Activated naive CD4-positive, alpha-beta T cell treated with anti-CD3 and anti-CD28 coated beads, Interleukin-2, amount 50 U/mL, for 24 hours (primary cell): Measurements from ENCODE around the gene LRMDA.

Experiments
- H3K27ac Mint-ChIP-seq: one replicate; pipeline ENCODE4 v1.8.0; 2021; ENCODE audit warnings: mild to moderate bottlenecking, mixed read lengths
- H3K27me3 Mint-ChIP-seq: one replicate; pipeline ENCODE4 v1.8.0; 2021; ENCODE audit warnings: mixed read lengths
- H3K36me3 Mint-ChIP-seq: one replicate; pipeline ENCODE4 v1.8.0; 2021; ENCODE audit warnings: mixed read lengths
- H3K4me1 Mint-ChIP-seq: one replicate; pipeline ENCODE4 v1.8.0; 2021; ENCODE audit warnings: mixed read lengths
- H3K4me3 Mint-ChIP-seq: one replicate; pipeline ENCODE4 v1.8.0; 2021; ENCODE audit warnings: mild to moderate bottlenecking, mixed read lengths
- H3K9me3 Mint-ChIP-seq: one replicate; pipeline ENCODE4 v1.8.0; 2021; ENCODE audit warnings: mixed read lengths

LRMDA gene

GRCh38 chr10:76416642-76417041, 985.2 kb downstream of the LRMDA start:
- Mint-ChIP-seq H3K27me3 (no peaks in the 10 kb centered on the region), H3K4me3 (no peak overlapping the region), H3K4me1 (no peaks in the 10 kb centered on the region), H3K27ac (no peak overlapping the region), H3K9me3 (peaks cover 5% of the 10 kb centered on the region), H3K36me3 (no peaks in the 10 kb centered on the region)

GRCh38 chr10:76420725-76421124, 989.3 kb downstream of the LRMDA start:
- H3K27me3 Mint-ChIP-seq, result no peaks in the 10 kb centered on the region
- no peak overlapping the region for H3K27ac Mint-ChIP-seq
- no peaks in the 10 kb centered on the region for H3K36me3 Mint-ChIP-seq
- H3K9me3 Mint-ChIP-seq, result peaks cover 5% of the 10 kb centered on the region
- no peaks in the 10 kb centered on the region for H3K4me1 Mint-ChIP-seq
- H3K4me3 Mint-ChIP-seq, result no peak overlapping the region

- H3K27ac Mint-ChIP-seq, result no peak overlapping the region
- no peaks in the 10 kb centered on the region for H3K36me3 Mint-ChIP-seq
- H3K9me3 Mint-ChIP-seq, result peaks cover 5% of the 10 kb centered on the region
- H3K4me3 Mint-ChIP-seq, result no peak overlapping the region
- no peaks in the 10 kb centered on the region for H3K27me3 Mint-ChIP-seq
- no peaks in the 10 kb centered on the region for H3K4me1 Mint-ChIP-seq
These were observed 991.3 kb downstream of the LRMDA start for GRCh38 chr10:76422769-76423168.

- Mint-ChIP-seq H3K4me1 (no peaks in the 10 kb centered on the region), H3K27ac (no peak overlapping the region), H3K9me3 (no peaks in the 10 kb centered on the region), H3K36me3 (no peaks in the 10 kb centered on the region), H3K4me3 (no peak overlapping the region), H3K27me3 (no peaks in the 10 kb centered on the region)
These were observed 997.3 kb downstream of the LRMDA start for GRCh38 chr10:76428551-76429367.

GRCh38 chr10:76429368-76430060, 998.1 kb downstream of the LRMDA start:
- Mint-ChIP-seq H3K27me3 (no peaks in the 10 kb centered on the region), H3K9me3 (no peaks in the 10 kb centered on the region), H3K27ac (no peak overlapping the region), H3K4me1 (no peaks in the 10 kb centered on the region), H3K36me3 (no peaks in the 10 kb centered on the region), H3K4me3 (no peak overlapping the region)

GRCh38 chr10:76430061-76430645, 998.7 kb downstream of the LRMDA start:
- Mint-ChIP-seq H3K36me3 (no peaks in the 10 kb centered on the region), H3K4me1 (no peaks in the 10 kb centered on the region), H3K4me3 (no peak overlapping the region), H3K27ac (no peak overlapping the region), H3K27me3 (no peaks in the 10 kb centered on the region), H3K9me3 (no peaks in the 10 kb centered on the region)

- H3K9me3 Mint-ChIP-seq, result no peaks in the 10 kb centered on the region
- H3K36me3 Mint-ChIP-seq, result no peaks in the 10 kb centered on the region
- no peak overlapping the region for H3K4me3 Mint-ChIP-seq
These were observed 1000.9 kb downstream of the LRMDA start for GRCh38 chr10:76432016-76433012.

GRCh38 chr10:76433161-76434005, 1002.0 kb downstream of the LRMDA start:
- no peak overlapping the region for H3K27ac Mint-ChIP-seq
- H3K27me3 Mint-ChIP-seq, result no peaks in the 10 kb centered on the region
- no peak overlapping the region for H3K4me3 Mint-ChIP-seq
- no peaks in the 10 kb centered on the region for H3K4me1 Mint-ChIP-seq
- H3K36me3 Mint-ChIP-seq, result no peaks in the 10 kb centered on the region
- H3K9me3 Mint-ChIP-seq, result no peaks in the 10 kb centered on the region

More at GRCh38 chr10:76432016-76433012, 1000.9 kb downstream of the LRMDA start:
- Mint-ChIP-seq H3K4me1 (no peaks in the 10 kb centered on the region), H3K27ac (no peak overlapping the region), H3K27me3 (no peaks in the 10 kb centered on the region)

GRCh38 chr10:76435157-76435556, 1003.7 kb downstream of the LRMDA start:
- Mint-ChIP-seq H3K9me3 (no peaks in the 10 kb centered on the region), H3K27me3 (no peaks in the 10 kb centered on the region), H3K4me1 (no peaks in the 10 kb centered on the region)

GRCh38 chr10:76436401-76436811, 1005.0 kb downstream of the LRMDA start:
- H3K27me3 Mint-ChIP-seq, result no peaks in the 10 kb centered on the region
- H3K4me3 Mint-ChIP-seq, result no peak overlapping the region
- no peaks in the 10 kb centered on the region for H3K9me3 Mint-ChIP-seq
- no peaks in the 10 kb centered on the region for H3K36me3 Mint-ChIP-seq
- no peaks in the 10 kb centered on the region for H3K4me1 Mint-ChIP-seq
- no peak overlapping the region for H3K27ac Mint-ChIP-seq

More at GRCh38 chr10:76435157-76435556, 1003.7 kb downstream of the LRMDA start:
- no peak overlapping the region for H3K4me3 Mint-ChIP-seq
- H3K36me3 Mint-ChIP-seq, result no peaks in the 10 kb centered on the region
- no peak overlapping the region for H3K27ac Mint-ChIP-seq

GRCh38 chr10:76436981-76437380, 1005.6 kb downstream of the LRMDA start:
- H3K36me3 Mint-ChIP-seq, result no peaks in the 10 kb centered on the region
- H3K4me1 Mint-ChIP-seq, result no peaks in the 10 kb centered on the region
- no peak overlapping the region for H3K4me3 Mint-ChIP-seq
- no peak overlapping the region for H3K27ac Mint-ChIP-seq
- H3K27me3 Mint-ChIP-seq, result no peaks in the 10 kb centered on the region
- H3K9me3 Mint-ChIP-seq, result no peaks in the 10 kb centered on the region

- Mint-ChIP-seq H3K27me3 (no peaks in the 10 kb centered on the region), H3K4me3 (no peak overlapping the region), H3K4me1 (no peaks in the 10 kb centered on the region), H3K9me3 (no peaks in the 10 kb centered on the region), H3K27ac (no peak overlapping the region), H3K36me3 (no peaks in the 10 kb centered on the region)
These were observed 1009.0 kb downstream of the LRMDA start for GRCh38 chr10:76440426-76440825.

GRCh38 chr10:76442113-76442512, 1010.7 kb downstream of the LRMDA start:
- H3K4me3 Mint-ChIP-seq, result no peak overlapping the region
- H3K9me3 Mint-ChIP-seq, result no peaks in the 10 kb centered on the region
- no peaks in the 10 kb centered on the region for H3K4me1 Mint-ChIP-seq
- H3K36me3 Mint-ChIP-seq, result no peaks in the 10 kb centered on the region
- no peak overlapping the region for H3K27ac Mint-ChIP-seq
- no peaks in the 10 kb centered on the region for H3K27me3 Mint-ChIP-seq

GRCh38 chr10:76444034-76444800, 1012.8 kb downstream of the LRMDA start:
- H3K36me3 Mint-ChIP-seq, result no peaks in the 10 kb centered on the region
- no peaks in the 10 kb centered on the region for H3K27me3 Mint-ChIP-seq
- no peaks in the 10 kb centered on the region for H3K4me1 Mint-ChIP-seq
- H3K9me3 Mint-ChIP-seq, result no peaks in the 10 kb centered on the region
- H3K27ac Mint-ChIP-seq, result peak overlapping the region; percentile 19
- no peak overlapping the region for H3K4me3 Mint-ChIP-seq
